ENCODE measurements around the gene KIF16B. TPM values are rescaled to one million over a fixed set of nuclear protein-coding genes. Genes with fewer than 3 reads are reported as not detected.

The KIF16B gene
- total RNA-seq, 4 donors from 2014 or later, result 22.2 to 59.2 (median 31.4) TPM

- WGBS, 2 donors, result 95% methylated on average over 8 of the region's 8 CpGs
- no peak overlapping the region for H3K4me3 ChIP-seq (ENCODE audit: low read depth, poor library complexity, severe bottlenecking)
- intact Hi-C loops (cut with DNase I; ENCODE audit: low total_unique reads), result no loop called here
Observed at GRCh38 chr20:16417001-16417400, 156.2 kb downstream of the KIF16B start.

DNA sequence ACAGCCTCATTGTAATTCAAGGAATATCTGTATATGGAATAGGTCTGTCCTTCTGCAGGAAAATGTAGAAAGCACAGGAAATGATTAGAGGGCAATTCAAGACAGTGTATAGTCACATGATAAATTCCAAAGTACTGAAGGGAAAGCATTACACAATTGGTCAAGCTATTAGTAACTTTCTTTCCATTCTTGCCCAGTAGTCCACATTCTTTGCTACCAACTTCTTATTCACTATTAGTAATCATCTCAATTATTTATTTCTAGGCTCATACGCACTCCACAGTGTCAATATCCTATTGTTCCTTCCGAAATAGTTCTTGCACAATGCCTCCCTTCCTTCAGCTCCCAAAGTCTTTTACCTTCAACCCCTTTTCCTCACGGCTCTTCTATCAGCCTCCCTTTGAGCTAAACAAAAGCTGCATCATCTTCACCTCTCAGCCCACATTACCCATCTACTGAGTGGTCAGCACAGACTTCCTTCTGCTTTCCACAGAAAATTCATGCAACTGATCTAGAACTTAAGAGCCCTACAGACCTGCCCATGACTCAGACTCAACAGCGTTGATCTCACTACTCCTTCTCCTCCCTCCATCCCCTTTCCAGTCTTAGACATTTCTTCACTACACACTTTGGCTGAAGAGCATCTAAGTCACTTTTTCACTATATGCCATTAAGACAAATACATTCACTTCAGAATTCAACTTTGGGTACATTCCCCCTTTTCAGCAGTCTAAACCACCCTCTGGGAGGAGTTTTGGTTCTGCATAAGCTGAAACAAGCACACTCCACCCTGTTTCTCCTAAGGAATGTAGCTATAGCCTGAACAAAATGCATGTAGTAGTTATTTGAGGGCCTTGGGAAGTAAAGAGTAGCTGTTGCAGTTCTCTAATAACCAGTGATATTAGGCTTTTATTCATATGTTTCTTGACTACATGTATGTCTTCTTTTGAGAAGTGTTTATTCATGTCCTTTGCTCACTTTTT is 157.9 kb downstream of the KIF16B start:
- DNase-seq (ENCODE audit: low spot score in 2 of 2), result no peak
- H3K4me3 ChIP-seq (ENCODE audit: low read depth, poor library complexity, severe bottlenecking), result no peak overlapping the region
- WGBS, 2 donors, result 94 to 95% methylated on average over 4 of the region's 4 CpGs
- TF ChIP-seq CTCF (IDR thresholded peaks at IDR 0.05) (no peak), POLR2A (IDR thresholded peaks at IDR 0.05) (no peak)
- intact Hi-C loops (cut with DNase I; ENCODE audit: low total_unique reads), result no loop called here

More at GRCh38 chr20:16417001-16417400, 156.2 kb downstream of the KIF16B start:
- DNase-seq (ENCODE audit: low spot score in 2 of 2), result no peak
- TF ChIP-seq POLR2A (IDR thresholded peaks at IDR 0.05) (no peak), CTCF (IDR thresholded peaks at IDR 0.05) (no peak)

GRCh38 chr20:16412906-16413305 is 160.3 kb downstream of the KIF16B start:
- intact Hi-C loops (cut with DNase I; ENCODE audit: low total_unique reads), result no loop called here
- 88 to 95% methylated on average over 1 of the region's 1 CpG for WGBS, 2 donors
- H3K4me3 ChIP-seq (ENCODE audit: low read depth, poor library complexity, severe bottlenecking), result no peak overlapping the region
- DNase-seq (ENCODE audit: low spot score in 2 of 2), result no peak
- TF ChIP-seq CTCF (IDR thresholded peaks at IDR 0.05), result no peak
- TF ChIP-seq POLR2A (IDR thresholded peaks at IDR 0.05), result no peak

DNA sequence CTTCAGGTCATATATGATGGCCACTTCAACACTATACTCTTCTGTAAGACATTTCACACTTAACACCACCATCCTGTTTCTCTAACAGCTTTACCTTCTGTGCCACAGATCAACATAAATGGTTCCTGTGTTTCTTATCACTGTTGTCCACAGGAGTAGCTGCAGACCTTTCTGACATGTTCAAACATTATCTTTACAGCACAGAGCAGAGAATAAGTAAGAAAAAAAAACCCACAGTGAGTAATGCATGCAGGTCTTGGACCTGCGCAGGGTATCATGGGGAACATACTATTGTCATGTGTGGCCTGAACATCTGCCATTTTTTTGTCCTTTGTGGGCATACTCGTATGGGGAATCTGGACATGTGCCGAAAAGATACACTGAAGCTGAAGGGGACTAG is 161.9 kb downstream of the KIF16B start:
- intact Hi-C loops (cut with DNase I; ENCODE audit: low total_unique reads), result no loop called here

GRCh38 chr20:16410626-16411025 is 162.6 kb downstream of the KIF16B start:
- WGBS, 2 donors, result 95 to 99% methylated on average over 3 of the region's 3 CpGs
- intact Hi-C loops (cut with DNase I; ENCODE audit: low total_unique reads), result no loop called here
- no peak for DNase-seq (ENCODE audit: low spot score in 2 of 2)
- no peak overlapping the region for H3K4me3 ChIP-seq (ENCODE audit: low read depth, poor library complexity, severe bottlenecking)
- TF ChIP-seq POLR2A (IDR thresholded peaks at IDR 0.05), result no peak
- no peak for TF ChIP-seq CTCF (IDR thresholded peaks at IDR 0.05)

More for the DNA sequence above, 161.9 kb downstream of the KIF16B start:
- WGBS, 2 donors, result 97 to 99% methylated on average over 3 of the region's 3 CpGs
- no peak overlapping the region for H3K4me3 ChIP-seq (ENCODE audit: low read depth, poor library complexity, severe bottlenecking)
- TF ChIP-seq CTCF (IDR thresholded peaks at IDR 0.05), result no peak
- no peak for TF ChIP-seq POLR2A (IDR thresholded peaks at IDR 0.05)
- no peak for DNase-seq (ENCODE audit: low spot score in 2 of 2)

All from lower leg skin (tissue), 4 donors.